Endodermal cell (in vitro differentiated cells): Measurements from ENCODE around the gene SZRD1. TPM values are rescaled to one million over a fixed set of nuclear protein-coding genes. Genes with fewer than 3 reads are reported as not detected.

ENCODE experiments used
- DNase-seq: peaks from one replicate; pipeline ENCODE4 v3.0.0-alpha.2; 2017
- H3K27ac ChIP-seq: 2 replicates; pipeline ENCODE4 v1.5.1; 2013; ENCODE audit warnings: mild to moderate bottlenecking, low read depth, low read length, moderate library complexity
- H3K27me3 ChIP-seq: 2 replicates; pipeline ENCODE4 v1.6.1; 2013; ENCODE audit warnings: mild to moderate bottlenecking, low read length, moderate library complexity; ENCODE audit not compliant: insufficient read depth, control insufficient read depth, poor library complexity, severe bottlenecking
- H3K36me3 ChIP-seq: 2 replicates; pipeline ENCODE4 v1.7.0; 2013; ENCODE audit warnings: mild to moderate bottlenecking, low read length, moderate library complexity; ENCODE audit not compliant: control insufficient read depth, insufficient read depth
- H3K4me1 ChIP-seq: one replicate; pipeline ENCODE4 v1.7.0; 2013; ENCODE audit warnings: low read length; ENCODE audit not compliant: control insufficient read depth, insufficient read depth
- H3K4me3 ChIP-seq: 2 replicates; pipeline ENCODE4 v1.5.1; 2013; ENCODE audit warnings: mild to moderate bottlenecking, low read length, moderate library complexity
- H3K9ac ChIP-seq: 2 replicates; pipeline ENCODE4 v1.6.1; 2013; ENCODE audit warnings: mild to moderate bottlenecking, low read length, moderate library complexity; ENCODE audit not compliant: poor library complexity, severe bottlenecking; ENCODE audit errors: extremely low read depth
- H3K9me3 ChIP-seq: 2 replicates; pipeline ENCODE4 v1.6.1; 2013; ENCODE audit warnings: mild to moderate bottlenecking, low read length, moderate library complexity; ENCODE audit not compliant: control insufficient read depth
- H3K27ac Mint-ChIP-seq: 2 replicates; pipeline ENCODE4 v1.8.0; 2020; ENCODE audit warnings: mixed read lengths
- H3K27me3 Mint-ChIP-seq: 2 replicates; pipeline ENCODE4 v1.8.0; 2021; ENCODE audit warnings: mild to moderate bottlenecking, mixed read lengths; ENCODE audit not compliant: insufficient read depth
- H3K36me3 Mint-ChIP-seq: 2 replicates; pipeline ENCODE4 v1.8.0; 2020; ENCODE audit warnings: low read depth, mixed read lengths
- H3K4me1 Mint-ChIP-seq: 2 replicates; pipeline ENCODE4 v1.8.0; 2020; ENCODE audit warnings: mixed read lengths
- H3K4me3 Mint-ChIP-seq: 2 replicates; pipeline ENCODE4 v1.8.0; 2020; ENCODE audit warnings: mild to moderate bottlenecking, moderate library complexity, mixed read lengths
- H3K9me3 Mint-ChIP-seq: 2 replicates; pipeline ENCODE4 v1.8.0; 2020; ENCODE audit warnings: mild to moderate bottlenecking, mixed read lengths
- WGBS, 2 experiments: methylation state at CpG; one replicate each; pipeline versions ENCODE4 v1.1.5 to v1.1.7; 2013; ENCODE audit warnings: missing lambda C conversion rate in 2 of 2, mixed read lengths in 1 of 2; ENCODE audit not compliant: insufficient coverage in 1 of 2, insufficient read length in 1 of 2; 5-methylcytosine and 5-hydroxymethylcytosine counted together
- total RNA-seq, 2 donors: library from RNA; stranded (reverse); fragmentation: NEBNext Ultra II Directional in 1 of 2; extraction: Animal tissue kit (Norgen Biotek cat#: 25700) in 1 of 2; gene quantifications; 2 replicates in 1 of 2; 3 replicates in 1 of 2; pipeline ENCODE4 v1.2.1, GENCODE V29; 2021
- TF ChIP-seq, protein P1 (sequence below): fragments of 200-600 bp; sonication (generic); conservative IDR thresholded peaks from 2 replicates; pipeline ENCODE4 v1.5.0; 2021; ENCODE audit warnings: antibody characterized with exemption, mild to moderate bottlenecking

The SZRD1 gene
- total RNA-seq, 2 donors from 2014 or later: 111 to 118 TPM

DNA sequence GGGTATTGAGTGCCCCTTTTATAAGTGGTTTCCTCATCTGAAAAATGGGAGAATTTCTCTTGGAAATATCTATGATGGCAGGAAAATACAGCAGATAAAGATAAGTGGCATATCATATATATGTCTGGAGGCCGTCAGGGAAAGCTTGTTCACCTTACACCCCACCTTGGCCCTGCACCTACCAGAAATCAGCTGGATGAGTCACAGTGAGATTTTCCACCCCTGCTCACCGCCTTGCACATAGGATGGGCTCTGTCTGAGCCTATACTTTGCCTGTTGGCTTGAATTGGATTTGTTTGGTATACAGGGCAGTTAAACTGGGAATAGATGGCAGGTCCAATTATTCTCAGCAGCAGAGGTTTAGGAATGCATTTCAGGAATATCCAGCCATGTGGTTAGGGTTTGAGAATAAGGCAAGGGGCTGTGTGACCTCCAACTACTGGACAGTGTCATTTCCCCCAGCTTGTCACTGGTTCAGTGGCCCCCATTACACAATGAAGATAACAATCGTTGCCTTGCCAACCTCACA lies 70.0 kb downstream of the SZRD1 start, which contains the start of gene SPATA21:
Gene SPATA21, minus strand, starts transcription at position 479 of the 529 bp plus-strand sequence. CDS start 6,053 bp downstream, outside the sequence.
- H3K27ac Mint-ChIP-seq: no peak within 1 kb of the TSS
- peaks cover 6% of the 10 kb centered on the region for H3K27me3 Mint-ChIP-seq
- Histone ChIP-seq H3K9me3 (no peaks in the 10 kb centered on the region), H3K36me3 (no peaks in the 10 kb centered on the region), H3K27ac (no peak within 1 kb of the TSS), H3K4me1 (no peaks in the 10 kb centered on the region), H3K9ac (no peak within 1 kb of the TSS), H3K27me3 (no peaks in the 10 kb centered on the region), H3K4me3 (no peak within 1 kb of the TSS)
- H3K4me1 Mint-ChIP-seq: peaks cover 10% of the 10 kb centered on the region
- H3K36me3 Mint-ChIP-seq: no peaks in the 10 kb centered on the region
- WGBS, 2 experiments: 89 to 93% methylated on average over 2 to 3 of the region's 3 CpGs
- TF ChIP-seq, protein P1, sequence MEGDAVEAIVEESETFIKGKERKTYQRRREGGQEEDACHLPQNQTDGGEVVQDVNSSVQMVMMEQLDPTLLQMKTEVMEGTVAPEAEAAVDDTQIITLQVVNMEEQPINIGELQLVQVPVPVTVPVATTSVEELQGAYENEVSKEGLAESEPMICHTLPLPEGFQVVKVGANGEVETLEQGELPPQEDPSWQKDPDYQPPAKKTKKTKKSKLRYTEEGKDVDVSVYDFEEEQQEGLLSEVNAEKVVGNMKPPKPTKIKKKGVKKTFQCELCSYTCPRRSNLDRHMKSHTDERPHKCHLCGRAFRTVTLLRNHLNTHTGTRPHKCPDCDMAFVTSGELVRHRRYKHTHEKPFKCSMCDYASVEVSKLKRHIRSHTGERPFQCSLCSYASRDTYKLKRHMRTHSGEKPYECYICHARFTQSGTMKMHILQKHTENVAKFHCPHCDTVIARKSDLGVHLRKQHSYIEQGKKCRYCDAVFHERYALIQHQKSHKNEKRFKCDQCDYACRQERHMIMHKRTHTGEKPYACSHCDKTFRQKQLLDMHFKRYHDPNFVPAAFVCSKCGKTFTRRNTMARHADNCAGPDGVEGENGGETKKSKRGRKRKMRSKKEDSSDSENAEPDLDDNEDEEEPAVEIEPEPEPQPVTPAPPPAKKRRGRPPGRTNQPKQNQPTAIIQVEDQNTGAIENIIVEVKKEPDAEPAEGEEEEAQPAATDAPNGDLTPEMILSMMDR: no peak
- DNase-seq: no peak
- H3K4me3 Mint-ChIP-seq: no peak within 1 kb of the TSS
- no peaks in the 10 kb centered on the region for H3K9me3 Mint-ChIP-seq

DNA sequence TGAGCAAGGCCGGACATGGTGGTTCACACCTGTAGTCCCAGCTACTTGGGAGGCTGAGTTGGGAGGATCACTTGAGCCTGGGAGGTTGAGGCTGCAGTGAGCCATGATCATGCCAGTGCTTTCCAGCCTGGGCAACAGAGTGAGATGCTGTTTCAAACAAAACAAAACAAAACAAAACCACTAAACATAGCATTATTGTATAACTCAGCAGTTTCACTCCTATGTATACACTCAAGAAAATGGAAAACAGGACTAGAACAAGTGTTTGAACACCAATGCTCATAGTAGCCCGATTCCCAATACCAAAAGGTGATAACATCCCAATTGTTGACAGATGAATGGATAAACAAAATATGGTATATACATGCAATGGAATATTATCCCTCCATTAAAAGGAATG lies 71.5 kb downstream of the SZRD1 start:
- Histone ChIP-seq H3K4me3 (no peak overlapping the region), H3K4me1 (no peaks in the 10 kb centered on the region), H3K9ac (no peak overlapping the region), H3K9me3 (no peaks in the 10 kb centered on the region), H3K27me3 (no peaks in the 10 kb centered on the region), H3K27ac (no peak overlapping the region), H3K36me3 (peaks cover 10% of the 10 kb centered on the region)
- no peaks in the 10 kb centered on the region for H3K9me3 Mint-ChIP-seq
- H3K36me3 Mint-ChIP-seq: peaks cover 6% of the 10 kb centered on the region
- 83 to 86% methylated on average over 1 to 2 of the region's 2 CpGs for WGBS, 2 experiments
- peaks cover 6% of the 10 kb centered on the region for H3K27me3 Mint-ChIP-seq
- peaks cover 10% of the 10 kb centered on the region for H3K4me1 Mint-ChIP-seq
- TF ChIP-seq, protein P1: no peak
- H3K4me3 Mint-ChIP-seq: no peak overlapping the region
- DNase-seq: no peak
- H3K27ac Mint-ChIP-seq: no peak overlapping the region

DNA sequence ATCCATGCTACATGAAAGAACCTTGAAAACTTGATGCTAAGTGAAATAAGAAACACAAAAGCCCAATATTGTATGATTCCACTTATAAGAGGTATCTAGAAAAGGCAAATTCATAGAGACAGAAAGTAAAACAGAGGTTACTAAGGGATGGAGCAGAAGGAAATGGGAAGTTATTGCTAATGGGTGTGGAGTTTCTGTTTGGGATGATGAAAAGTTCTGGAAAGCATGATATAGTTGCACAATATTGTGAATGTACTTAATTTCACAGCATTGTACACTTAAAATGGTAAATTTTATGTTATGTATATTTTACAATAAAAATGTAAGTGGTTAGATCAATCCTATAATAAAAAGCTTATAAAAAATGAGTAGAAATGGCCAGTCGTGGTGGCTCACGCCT lies 71.9 kb downstream of the SZRD1 start:
- Histone ChIP-seq H3K4me3 (no peak overlapping the region), H3K9me3 (no peaks in the 10 kb centered on the region), H3K27ac (no peak overlapping the region), H3K27me3 (no peaks in the 10 kb centered on the region), H3K4me1 (no peaks in the 10 kb centered on the region), H3K9ac (no peak overlapping the region), H3K36me3 (peaks cover 14% of the 10 kb centered on the region)
- no peak for DNase-seq
- Mint-ChIP-seq H3K27ac (no peak overlapping the region), H3K27me3 (peaks cover 6% of the 10 kb centered on the region), H3K36me3 (peaks cover 10% of the 10 kb centered on the region), H3K9me3 (no peaks in the 10 kb centered on the region), H3K4me3 (no peak overlapping the region), H3K4me1 (peaks cover 10% of the 10 kb centered on the region)
- WGBS, 2 experiments: 98% methylated on average over 2 of the region's 2 CpGs; no CpG with 5 or more reads in 1 of the 2 experiments
- TF ChIP-seq, protein P1: no peak
